Astrocyte (in vitro differentiated cells and primary cell): ENCODE data around the gene STK32B.

Source experiments
- EZH2 ChIP-seq: IDR thresholded peaks from 2 replicates; pipeline ENCODE4 v1.6.1; 2012; ENCODE audit warnings: mild to moderate bottlenecking, low read length, inconsistent platforms; ENCODE audit not compliant: insufficient read depth
- TF ChIP-seq, protein P1 (sequence below): IDR thresholded peaks from 2 replicates; pipeline ENCODE4 v1.5.1; 2011; ENCODE audit warnings: low read depth, mild to moderate bottlenecking, inconsistent platforms, low read length, moderate library complexity; ENCODE audit not compliant: insufficient read depth

DNA sequence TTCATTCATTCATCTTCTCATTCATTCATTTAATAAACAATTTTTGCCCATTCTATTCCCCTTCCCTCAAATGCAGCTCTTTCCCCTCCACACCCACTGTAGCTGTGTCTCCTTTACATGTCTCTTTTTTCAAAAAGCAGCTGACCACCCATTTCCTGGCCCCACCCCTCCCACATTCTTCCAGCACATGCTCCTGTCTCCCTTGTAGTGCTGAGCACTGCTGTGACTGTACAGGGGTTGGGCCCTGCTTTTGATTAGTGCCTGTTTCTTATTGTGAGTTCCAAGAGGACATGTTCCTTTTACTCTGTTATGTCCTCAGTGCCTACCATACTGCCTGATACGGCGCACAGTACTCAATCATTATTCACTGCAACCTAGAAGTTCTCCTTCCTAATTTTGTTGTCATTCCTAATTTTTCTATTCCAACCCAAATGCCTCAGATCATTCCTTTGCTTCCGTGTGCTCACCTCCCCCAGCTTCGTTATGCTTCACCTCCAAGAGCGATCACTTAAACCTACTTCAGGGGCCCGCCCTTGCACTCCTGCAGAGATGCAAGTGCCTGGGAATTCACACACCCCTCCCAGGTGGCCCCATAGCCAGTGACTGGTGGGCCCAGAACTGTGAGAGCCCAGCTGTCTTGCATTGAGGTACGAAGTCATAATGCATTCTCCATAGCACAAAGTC is 152.2 kb downstream of the STK32B start:
- TF ChIP-seq, protein P1, sequence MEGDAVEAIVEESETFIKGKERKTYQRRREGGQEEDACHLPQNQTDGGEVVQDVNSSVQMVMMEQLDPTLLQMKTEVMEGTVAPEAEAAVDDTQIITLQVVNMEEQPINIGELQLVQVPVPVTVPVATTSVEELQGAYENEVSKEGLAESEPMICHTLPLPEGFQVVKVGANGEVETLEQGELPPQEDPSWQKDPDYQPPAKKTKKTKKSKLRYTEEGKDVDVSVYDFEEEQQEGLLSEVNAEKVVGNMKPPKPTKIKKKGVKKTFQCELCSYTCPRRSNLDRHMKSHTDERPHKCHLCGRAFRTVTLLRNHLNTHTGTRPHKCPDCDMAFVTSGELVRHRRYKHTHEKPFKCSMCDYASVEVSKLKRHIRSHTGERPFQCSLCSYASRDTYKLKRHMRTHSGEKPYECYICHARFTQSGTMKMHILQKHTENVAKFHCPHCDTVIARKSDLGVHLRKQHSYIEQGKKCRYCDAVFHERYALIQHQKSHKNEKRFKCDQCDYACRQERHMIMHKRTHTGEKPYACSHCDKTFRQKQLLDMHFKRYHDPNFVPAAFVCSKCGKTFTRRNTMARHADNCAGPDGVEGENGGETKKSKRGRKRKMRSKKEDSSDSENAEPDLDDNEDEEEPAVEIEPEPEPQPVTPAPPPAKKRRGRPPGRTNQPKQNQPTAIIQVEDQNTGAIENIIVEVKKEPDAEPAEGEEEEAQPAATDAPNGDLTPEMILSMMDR = no peak
- TF ChIP-seq EZH2 = no peak
